TTC549 (cell line): ENCODE measurements around the gene SPPL3.
"Not testable (repeated sequence)": the region's sequence is repeated elsewhere in the genome, so short reads cannot be mapped to it uniquely, and the experiment has no call there.

Experiments
- FAIRE-seq: peaks from 2 replicates; lab custom pipeline; 2012; peaks lifted over from hg19 to GRCh38; lab: Jason Lieb, UNC

Gene SPPL3

GRCh38 chr12:120741476-120742421 lies 162.4 kb downstream of the SPPL3 start:
- FAIRE-seq, result no peak

GRCh38 chr12:120740871-120741270 lies 163.3 kb downstream of the SPPL3 start:
- FAIRE-seq, result no peak

- FAIRE-seq, result no peak
Measured at GRCh38 chr12:120739821-120740613, 164.1 kb downstream of the SPPL3 start.

GRCh38 chr12:120739031-120739762 lies 165.0 kb downstream of the SPPL3 start:
- no peak for FAIRE-seq

GRCh38 chr12:120738252-120739030 lies 165.7 kb downstream of the SPPL3 start:
- no peak for FAIRE-seq

GRCh38 chr12:120737557-120738251 lies 166.5 kb downstream of the SPPL3 start:
- FAIRE-seq, result no peak

GRCh38 chr12:120736404-120737331 lies 167.5 kb downstream of the SPPL3 start:
- FAIRE-seq, result no peak

- no peak for FAIRE-seq
Measured at GRCh38 chr12:120735181-120735580, 169.0 kb downstream of the SPPL3 start.

GRCh38 chr12:120734210-120734609 lies 169.9 kb downstream of the SPPL3 start:
- FAIRE-seq, result no peak

- FAIRE-seq, result no peak
Measured at GRCh38 chr12:120733574-120733973, 170.6 kb downstream of the SPPL3 start.

- not testable (repeated sequence) for FAIRE-seq
Measured at GRCh38 chr12:120732198-120732597, 172.0 kb downstream of the SPPL3 start.

- no peak for FAIRE-seq
Measured at GRCh38 chr12:120726961-120727360, 177.2 kb downstream of the SPPL3 start.

GRCh38 chr12:120726510-120726793 lies 177.7 kb downstream of the SPPL3 start:
- no peak for FAIRE-seq

- no peak for FAIRE-seq
Measured at GRCh38 chr12:120725659-120726509, 178.3 kb downstream of the SPPL3 start, which contains the start of gene ACADS. ACADS (plus strand) TSS chr12:120725826; CDS start chr12:120725886, 60 bp downstream.

- no peak for FAIRE-seq
Measured at GRCh38 chr12:120725151-120725658, 179.0 kb downstream of the SPPL3 start.

- no peak for FAIRE-seq
Measured at GRCh38 chr12:120724720-120725119, 179.4 kb downstream of the SPPL3 start.

GRCh38 chr12:120722784-120723183 lies 181.4 kb downstream of the SPPL3 start:
- no peak for FAIRE-seq

- FAIRE-seq, result no peak
Measured at GRCh38 chr12:120721866-120722265, 182.3 kb downstream of the SPPL3 start.
